HG02938 (cell line): ENCODE results near the gene MYO1G.
"Not testable (repeated sequence)": the region's sequence is repeated elsewhere in the genome, so short reads cannot be mapped to it uniquely, and the experiment has no call there.

ENCODE experiments used
- ATAC-seq: cut with Tn5 transposase; IDR thresholded peaks from one replicate; pipeline ENCODE4 v1.9.1; 2021; ENCODE audit warnings: mild to moderate bottlenecking, moderate library complexity; ENCODE audit not compliant: unreplicated experiment

Gene MYO1G

GRCh38 chr7:44978511-44979366 is at the start of gene MYO1G:
TSS of gene MYO1G (minus strand) at chr7:44979015. CDS start at chr7:44978961, 54 bp downstream.
- ATAC-seq: peak; percentile 55

- no peak for ATAC-seq
Observed at GRCh38 chr7:45028138-45028919, 49.5 kb upstream of the MYO1G start.

- no peak for ATAC-seq
Observed at GRCh38 chr7:45027774-45028114, 48.9 kb upstream of the MYO1G start.

GRCh38 chr7:45026984-45027773 is 48.4 kb upstream of the MYO1G start:
- no peak for ATAC-seq

GRCh38 chr7:45026013-45026412 is 47.2 kb upstream of the MYO1G start:
- ATAC-seq: no peak

GRCh38 chr7:45025473-45025872 is 46.7 kb upstream of the MYO1G start:
- ATAC-seq: not testable (repeated sequence)

- ATAC-seq: no peak
Observed at GRCh38 chr7:45024126-45024744, 45.4 kb upstream of the MYO1G start.

GRCh38 chr7:45021604-45022296 is 42.9 kb upstream of the MYO1G start:
- ATAC-seq: peak; percentile 72

GRCh38 chr7:45020915-45021314 is 42.1 kb upstream of the MYO1G start:
- no peak for ATAC-seq

- no peak for ATAC-seq
Observed at GRCh38 chr7:45017253-45017652, 38.4 kb upstream of the MYO1G start.

- ATAC-seq: no peak
Observed at GRCh38 chr7:45015313-45015712, 36.5 kb upstream of the MYO1G start.

- no peak for ATAC-seq
Observed at GRCh38 chr7:45013465-45013967, 34.7 kb upstream of the MYO1G start.

- ATAC-seq: peak; percentile 52
Observed at GRCh38 chr7:45007571-45008328, 28.9 kb upstream of the MYO1G start.

- no peak for ATAC-seq
Observed at GRCh38 chr7:45007106-45007505, 28.3 kb upstream of the MYO1G start.

- no peak for ATAC-seq
Observed at GRCh38 chr7:45003789-45004188, 25.0 kb upstream of the MYO1G start.

- ATAC-seq: no peak
Observed at GRCh38 chr7:45001826-45002225, 23.0 kb upstream of the MYO1G start.

- no peak for ATAC-seq
Observed at GRCh38 chr7:45001138-45001694, 22.4 kb upstream of the MYO1G start.

- no peak for ATAC-seq
Observed at GRCh38 chr7:45000093-45001032, 21.5 kb upstream of the MYO1G start, which contains the start of gene CCM2. TSS of gene CCM2 (plus strand) at chr7:45000201. CDS start at chr7:45000334, 133 bp downstream.
